LHCN-M2 (cell line): ENCODE data around the gene ULK2. TPM values are rescaled to one million over a fixed set of nuclear protein-coding genes. Genes with fewer than 3 reads are reported as not detected.
"Not testable (repeated sequence)": the region's sequence is repeated elsewhere in the genome, so short reads cannot be mapped to it uniquely, and the experiment has no call there.

Source experiments
- DNase-seq: peaks from one replicate; pipeline ENCODE4 v3.0.0-alpha.2; 2012; ENCODE audit warnings: low read depth
- polyA plus RNA-seq: library from polyadenylated mRNA; unstranded; fragments of >200 nt; gene quantifications from one replicate; pipeline ENCODE4 v1.2.1, GENCODE V29; 2012; ENCODE audit warnings: missing spikeins
- total RNA-seq: library from RNA; depleted of rRNA; stranded (reverse); fragments of >200 nt; gene quantifications from 2 replicates; pipeline ENCODE4 v1.2.3, GENCODE V29; 2014; rRNA removed

Gene ULK2
- 12.4 TPM in 2 replicates for total RNA-seq
- 5.7 TPM for polyA plus RNA-seq

DNA sequence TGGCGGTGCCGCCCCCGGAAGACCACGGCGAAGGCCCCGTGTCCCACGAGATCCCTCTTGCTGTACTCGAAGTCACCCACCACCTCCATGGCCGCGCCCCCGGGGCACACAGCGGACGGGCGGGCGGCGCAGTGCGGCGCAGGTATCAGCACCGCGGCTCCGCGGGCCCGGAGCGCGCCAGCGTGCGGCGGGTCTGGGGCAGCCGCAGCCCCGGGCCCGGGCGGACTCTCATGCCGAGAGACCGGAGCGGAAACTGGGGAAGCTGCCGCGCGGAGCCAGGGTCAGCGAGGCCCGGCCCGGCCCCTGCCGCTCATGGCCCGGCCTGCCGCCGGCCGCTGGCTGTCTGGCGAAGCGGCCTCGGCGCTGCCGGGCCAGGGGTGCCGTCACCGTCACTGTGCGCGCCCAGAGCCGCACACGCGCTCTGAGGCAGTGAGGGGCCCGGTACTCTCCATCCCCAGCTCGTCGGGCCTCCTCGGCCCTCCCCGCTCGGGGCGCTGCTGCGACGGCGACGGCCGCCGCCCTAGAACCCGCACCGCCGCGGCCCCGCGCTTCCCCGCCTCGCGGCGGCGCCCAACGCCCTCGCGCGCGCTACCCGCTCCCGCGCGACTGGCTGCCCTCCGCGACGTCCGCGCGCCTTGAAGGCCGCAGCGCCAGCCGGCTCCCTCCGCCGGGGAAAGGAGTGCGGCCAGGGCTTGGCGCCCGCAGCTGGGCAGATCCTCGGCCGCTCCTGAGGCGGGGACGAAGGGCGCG is at the start of gene ULK2:
Gene ULK2, minus strand, starts transcription at position 608 of the 750 bp plus-strand sequence. Its CDS starts 519 bp downstream, at position 89.
- DNase-seq: peak; percentile 69

DNA sequence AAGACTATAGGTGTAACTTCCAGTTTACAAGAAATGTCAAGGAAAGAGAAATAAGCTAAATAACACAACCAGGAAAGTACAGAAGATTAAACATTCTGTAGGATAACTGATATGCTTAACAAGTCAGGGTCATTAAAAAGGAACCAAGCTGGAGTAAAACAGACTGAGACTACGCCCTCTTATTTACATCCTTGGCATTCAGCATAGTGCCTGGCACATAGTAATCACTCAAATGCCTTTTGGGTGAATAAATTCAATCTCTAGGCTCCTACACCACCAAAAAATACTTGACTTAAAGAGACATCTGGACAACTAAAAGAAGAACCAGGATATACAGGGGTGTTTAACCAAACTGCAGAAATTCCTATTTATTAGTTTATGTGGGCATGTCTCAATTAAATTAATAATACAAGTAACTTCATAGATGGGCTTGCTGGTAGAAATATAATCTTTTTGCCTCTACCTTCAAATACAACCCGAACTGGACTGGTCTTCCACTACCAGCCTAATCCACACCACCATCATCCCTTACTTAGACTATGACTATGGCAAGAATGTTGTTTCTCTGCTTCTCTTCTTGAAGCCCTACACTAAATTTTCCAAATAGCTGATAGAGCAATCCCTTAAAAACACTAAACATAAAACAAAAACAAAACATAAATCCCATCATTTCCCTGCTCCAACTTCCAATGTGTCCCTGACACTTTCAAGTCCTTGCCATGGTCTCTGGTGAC is 47.7 kb upstream of the ULK2 start:
- no peak for DNase-seq

- DNase-seq: no peak
These were observed 43.3 kb upstream of the ULK2 start for GRCh38 chr17:19911033-19911432.

GRCh38 chr17:19909139-19909538 is 41.4 kb upstream of the ULK2 start:
- DNase-seq: no peak

GRCh38 chr17:19905502-19905901 is 37.8 kb upstream of the ULK2 start:
- DNase-seq: no peak

DNA sequence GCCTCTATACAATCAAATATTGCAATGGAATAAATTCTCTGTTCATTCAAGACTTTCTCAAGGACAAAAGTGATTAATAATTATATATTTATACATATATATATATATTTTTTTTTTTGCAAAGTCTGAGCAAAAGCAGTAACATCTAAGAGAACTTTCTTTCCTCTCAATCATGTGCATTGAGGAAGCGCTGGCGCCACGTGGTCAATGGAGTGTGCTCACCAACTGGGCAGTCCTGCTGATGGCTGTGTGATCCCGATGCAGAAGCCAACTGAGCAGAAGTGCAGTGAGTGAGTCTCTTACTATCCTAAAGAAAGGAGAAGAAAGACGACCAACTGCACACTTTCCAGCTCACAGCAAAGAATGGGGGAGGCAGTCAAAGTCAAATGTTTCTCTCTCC is 37.2 kb upstream of the ULK2 start:
- no peak for DNase-seq

DNA sequence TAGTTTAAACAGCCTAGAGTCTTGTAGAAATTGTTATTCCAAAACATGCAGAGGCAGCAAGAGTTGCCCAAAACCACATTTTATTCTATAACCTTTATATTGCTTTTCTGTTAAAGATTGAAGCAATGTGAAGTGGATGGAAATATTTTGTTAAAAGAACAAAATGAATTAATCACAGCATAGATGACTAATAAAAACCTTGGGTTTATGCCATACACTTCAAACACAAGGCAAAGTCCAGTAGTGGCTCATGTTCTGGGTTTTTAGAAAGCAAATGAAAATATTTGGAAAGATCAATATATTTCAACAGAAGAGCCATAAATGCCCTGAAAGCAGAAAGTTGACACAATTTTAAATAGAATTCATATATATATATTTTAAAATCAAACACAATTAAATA is 36.7 kb upstream of the ULK2 start:
- peak; percentile 10 for DNase-seq

- no peak for DNase-seq
These were observed 33.1 kb upstream of the ULK2 start for GRCh38 chr17:19900809-19901208.

DNA sequence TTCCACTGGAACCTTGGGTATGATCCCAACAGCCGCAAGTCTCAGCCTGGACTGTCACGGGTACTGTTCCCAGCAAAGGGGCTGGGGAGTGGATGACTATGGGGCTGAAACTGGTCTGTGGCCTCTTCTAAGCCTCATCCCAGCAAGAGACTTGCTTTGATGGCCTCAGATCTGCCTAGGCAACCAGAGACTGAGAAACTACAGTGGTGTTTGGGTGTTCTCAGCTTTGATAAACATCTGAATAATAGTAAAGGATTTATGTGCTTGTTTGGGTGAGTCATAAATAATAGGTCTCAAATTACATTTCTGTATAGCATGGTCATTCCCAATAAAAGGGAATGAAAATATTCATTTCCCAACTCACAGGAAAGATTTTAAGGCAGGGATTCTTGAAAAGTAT is 30.2 kb upstream of the ULK2 start:
- DNase-seq: peak; percentile 60

DNA sequence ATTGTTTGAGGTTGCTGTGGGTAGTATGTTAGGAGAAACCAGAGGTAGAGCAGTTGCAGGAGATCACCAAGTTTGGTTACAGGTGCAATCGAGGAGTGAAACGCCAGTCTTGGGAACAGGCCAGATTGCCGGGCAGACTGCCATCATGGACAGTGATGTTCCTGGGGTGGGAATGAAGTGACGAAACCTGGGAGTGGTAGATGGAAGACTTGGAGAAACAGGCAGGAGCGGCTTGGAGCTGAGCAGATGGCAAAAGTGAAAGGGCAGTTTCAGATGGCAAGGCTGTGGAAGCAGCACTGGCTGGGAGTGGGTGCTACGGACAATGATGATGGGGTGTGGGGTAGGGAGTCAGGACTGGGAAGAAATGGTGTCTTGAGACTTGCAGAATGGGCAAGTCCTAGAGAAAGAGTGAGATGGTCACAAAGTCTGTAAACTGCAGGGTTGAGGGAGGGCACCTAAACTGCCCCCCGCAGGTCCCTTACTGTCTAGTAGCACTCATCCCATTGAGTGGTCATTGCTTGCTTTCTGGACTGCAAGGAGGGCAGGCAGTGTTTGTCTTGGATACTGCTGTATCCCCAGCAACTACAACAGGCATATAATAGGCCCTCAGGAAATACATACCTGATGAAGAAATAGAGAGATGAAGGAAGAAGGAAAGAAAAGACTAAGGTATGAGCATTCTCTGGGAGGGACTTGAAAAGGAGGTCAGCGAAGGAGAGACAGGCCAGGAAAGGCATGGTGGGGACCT is 29.5 kb upstream of the ULK2 start:
- no peak for DNase-seq

GRCh38 chr17:19896679-19897078 is 28.9 kb upstream of the ULK2 start:
- no peak for DNase-seq

- not testable (repeated sequence) for DNase-seq
These were observed 22.8 kb upstream of the ULK2 start for GRCh38 chr17:19890554-19890953.

GRCh38 chr17:19890001-19890400 is 22.3 kb upstream of the ULK2 start:
- DNase-seq: not testable (repeated sequence)

DNA sequence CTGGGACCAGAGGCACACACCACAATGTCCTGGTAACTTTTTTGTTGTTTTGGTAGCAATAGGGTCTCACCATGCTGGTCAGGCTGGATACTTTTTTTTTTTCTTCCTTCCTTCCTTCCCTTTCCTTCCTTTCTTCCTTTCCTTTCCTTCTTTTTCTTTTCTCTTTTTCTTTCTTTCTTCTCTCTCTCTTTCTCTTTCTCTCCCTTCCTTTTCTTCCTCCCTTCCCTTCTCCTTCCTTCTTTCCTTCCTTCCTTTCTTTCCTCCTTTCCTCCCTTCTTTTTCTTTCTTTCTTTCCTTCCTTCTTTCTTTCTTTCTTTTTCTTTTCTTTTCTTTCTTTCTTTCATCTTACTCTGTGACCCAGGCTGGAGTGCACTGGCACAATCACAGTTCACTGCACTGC is 18.4 kb upstream of the ULK2 start:
- no peak for DNase-seq

- DNase-seq: no peak
These were observed 15.9 kb upstream of the ULK2 start for GRCh38 chr17:19883537-19884215.

- DNase-seq: no peak
These were observed 12.7 kb upstream of the ULK2 start for GRCh38 chr17:19880393-19880792.

GRCh38 chr17:19877364-19877945 is 9.7 kb upstream of the ULK2 start:
- DNase-seq: no peak

DNA sequence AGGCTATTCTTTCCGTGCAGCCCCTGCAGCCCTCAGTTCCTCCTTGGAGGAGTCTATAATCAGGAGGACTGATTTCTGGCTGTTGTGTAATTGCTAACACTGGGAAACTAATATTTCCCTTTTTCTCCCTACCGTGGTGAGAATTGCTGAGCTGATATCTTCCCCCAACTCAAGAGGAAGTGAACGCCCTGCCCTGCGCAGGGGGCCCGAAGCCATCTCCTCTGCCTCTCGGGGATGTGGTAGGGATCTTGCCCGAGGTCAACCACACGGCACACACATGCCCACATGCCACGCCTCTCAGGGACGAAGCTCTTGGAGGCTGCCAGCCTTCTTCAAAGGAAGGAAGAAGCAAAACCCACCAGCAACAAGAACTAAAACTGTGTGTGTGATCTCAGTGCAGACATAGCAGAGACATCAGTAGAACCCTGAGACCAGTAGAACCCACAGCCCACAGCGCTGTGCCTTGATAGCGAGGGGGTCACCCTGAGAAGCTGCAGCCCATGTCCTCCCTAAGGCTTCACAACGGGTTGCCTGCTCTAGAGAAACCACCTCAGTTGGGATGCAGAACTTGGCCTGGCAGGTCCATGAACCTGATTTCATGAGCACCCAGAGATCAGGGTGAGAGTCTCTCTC is 8.9 kb upstream of the ULK2 start:
- DNase-seq: no peak

- no peak for DNase-seq
These were observed 6.5 kb upstream of the ULK2 start for GRCh38 chr17:19874256-19874655.

- no peak for DNase-seq
These were observed 5.6 kb upstream of the ULK2 start for GRCh38 chr17:19873346-19873745.

- no peak for DNase-seq
These were observed 301 bp upstream of the ULK2 start for GRCh38 chr17:19868079-19868395.
